LNCAP (cell line): ENCODE data around the gene ELFN1.
A peak's percentile ranks its signal among the peaks of the same experiment; 100 is the strongest.

Experiments used
- TF ChIP-seq, protein P1 (sequence below): fragments of 450-650 bp; IDR thresholded peaks from 2 replicates; pipeline ENCODE4 v1.5.1; 2017; ENCODE audit warnings: mild to moderate bottlenecking

The ELFN1 gene

DNA sequence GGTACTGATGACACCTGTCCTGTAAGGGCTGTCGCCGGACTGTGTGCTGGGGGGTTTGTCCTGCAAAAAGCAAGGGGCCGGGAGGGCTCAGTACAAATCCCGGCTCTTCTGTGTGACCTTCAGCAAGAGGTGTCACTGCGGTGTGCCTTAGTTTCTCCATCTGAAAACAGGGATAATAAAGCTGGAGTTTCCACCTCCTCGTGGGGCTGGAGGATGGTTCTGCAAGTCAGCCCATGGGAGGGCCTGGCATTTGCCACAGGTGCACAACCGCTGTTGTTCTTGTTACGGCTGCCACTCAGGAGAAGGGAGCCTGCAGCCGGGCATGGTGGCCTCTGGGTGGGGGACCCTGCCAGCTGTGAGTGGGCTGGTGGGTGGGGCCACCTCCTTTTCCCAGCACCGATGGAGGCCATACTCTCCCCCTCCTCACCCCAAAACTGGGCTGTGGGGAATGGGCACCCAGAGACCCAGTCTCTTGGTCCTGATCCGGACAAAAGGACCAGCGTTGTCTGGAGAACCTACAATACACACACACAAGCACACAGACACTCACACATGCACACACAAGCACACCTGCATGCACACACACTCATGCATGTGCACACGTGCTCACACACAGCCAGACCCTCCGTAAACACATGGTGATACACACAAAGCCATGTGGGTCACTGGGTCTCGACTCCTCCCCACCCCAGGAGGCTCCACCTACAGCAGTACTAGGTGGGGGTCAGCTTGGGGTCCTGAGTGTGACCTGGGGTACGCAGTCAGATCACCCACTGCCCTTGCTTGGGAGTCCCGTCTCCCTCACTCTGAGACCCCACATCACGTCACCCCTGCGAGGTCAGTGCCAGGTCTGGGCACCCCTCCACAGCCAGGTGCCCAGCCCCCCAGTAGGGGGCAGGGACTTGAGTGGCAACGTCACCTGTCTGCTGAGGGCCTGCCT, 34.1 kb downstream of the ELFN1 start:
- TF ChIP-seq, protein P1, sequence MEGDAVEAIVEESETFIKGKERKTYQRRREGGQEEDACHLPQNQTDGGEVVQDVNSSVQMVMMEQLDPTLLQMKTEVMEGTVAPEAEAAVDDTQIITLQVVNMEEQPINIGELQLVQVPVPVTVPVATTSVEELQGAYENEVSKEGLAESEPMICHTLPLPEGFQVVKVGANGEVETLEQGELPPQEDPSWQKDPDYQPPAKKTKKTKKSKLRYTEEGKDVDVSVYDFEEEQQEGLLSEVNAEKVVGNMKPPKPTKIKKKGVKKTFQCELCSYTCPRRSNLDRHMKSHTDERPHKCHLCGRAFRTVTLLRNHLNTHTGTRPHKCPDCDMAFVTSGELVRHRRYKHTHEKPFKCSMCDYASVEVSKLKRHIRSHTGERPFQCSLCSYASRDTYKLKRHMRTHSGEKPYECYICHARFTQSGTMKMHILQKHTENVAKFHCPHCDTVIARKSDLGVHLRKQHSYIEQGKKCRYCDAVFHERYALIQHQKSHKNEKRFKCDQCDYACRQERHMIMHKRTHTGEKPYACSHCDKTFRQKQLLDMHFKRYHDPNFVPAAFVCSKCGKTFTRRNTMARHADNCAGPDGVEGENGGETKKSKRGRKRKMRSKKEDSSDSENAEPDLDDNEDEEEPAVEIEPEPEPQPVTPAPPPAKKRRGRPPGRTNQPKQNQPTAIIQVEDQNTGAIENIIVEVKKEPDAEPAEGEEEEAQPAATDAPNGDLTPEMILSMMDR = no peak

DNA sequence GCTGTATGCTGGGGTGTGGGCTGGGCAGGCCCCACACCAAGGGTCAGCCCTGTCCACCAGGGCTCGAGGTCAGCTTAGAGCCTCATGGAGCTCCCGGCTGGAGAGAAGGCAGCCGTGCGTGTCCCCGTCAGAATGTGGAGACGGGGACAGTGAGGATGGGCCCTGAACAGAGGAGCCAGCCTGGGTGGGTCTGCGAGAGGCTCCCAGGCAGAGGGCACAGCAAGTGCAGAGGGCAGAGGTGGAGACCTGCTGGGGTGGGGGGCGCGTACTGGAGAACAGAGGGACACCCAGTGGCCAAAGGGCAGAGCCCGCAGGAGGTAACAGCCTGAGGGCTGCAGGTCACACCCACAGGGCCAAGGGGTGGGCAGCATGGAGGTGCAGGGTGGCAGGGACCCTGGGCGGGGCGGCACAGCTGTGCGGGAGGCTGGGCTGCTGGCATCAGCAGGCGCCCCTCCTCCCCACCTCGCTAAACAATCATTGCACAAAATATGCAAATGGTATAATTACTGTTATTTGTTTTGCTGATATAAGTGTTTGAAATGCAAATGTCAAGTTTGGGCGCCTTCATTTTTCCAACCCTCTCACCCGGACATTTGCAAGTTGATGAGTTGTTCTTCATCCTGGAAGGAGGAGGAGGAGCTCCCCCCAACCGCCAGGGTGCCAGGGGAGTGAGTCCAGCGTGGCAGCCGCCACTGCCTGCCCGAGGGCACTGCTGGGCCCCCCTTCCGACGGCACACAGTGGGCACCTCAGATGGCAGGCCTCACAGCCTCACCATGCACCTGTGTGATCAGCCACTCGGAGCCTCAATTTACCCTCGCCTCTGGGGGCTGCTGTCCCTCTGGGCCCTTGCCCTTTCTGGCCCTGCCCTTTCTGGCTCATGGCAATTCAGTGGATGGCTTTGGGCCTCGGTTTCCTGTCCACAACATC, 35.0 kb downstream of the ELFN1 start:
- TF ChIP-seq, protein P1 = no peak

DNA sequence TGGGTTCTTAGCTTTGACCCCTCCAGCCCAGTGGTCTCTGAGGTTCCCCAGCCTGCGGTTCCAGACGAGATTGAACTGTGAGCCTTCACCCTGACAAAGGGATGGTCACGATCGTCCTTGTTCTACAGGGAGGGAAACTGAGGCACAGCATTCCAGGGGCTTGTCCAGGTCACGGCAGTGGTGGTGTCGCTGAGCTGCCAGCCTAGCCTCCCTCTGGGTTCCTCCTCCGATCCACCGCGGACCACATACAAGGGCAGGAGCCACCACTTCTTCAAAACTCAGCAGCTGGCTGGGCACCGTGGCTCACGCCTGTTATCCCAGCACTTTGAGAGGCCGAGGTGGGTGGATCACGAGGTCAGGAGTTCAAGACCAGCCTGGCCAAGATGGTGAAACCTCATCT, 35.8 kb downstream of the ELFN1 start:
- TF ChIP-seq, protein P1 = no peak

DNA sequence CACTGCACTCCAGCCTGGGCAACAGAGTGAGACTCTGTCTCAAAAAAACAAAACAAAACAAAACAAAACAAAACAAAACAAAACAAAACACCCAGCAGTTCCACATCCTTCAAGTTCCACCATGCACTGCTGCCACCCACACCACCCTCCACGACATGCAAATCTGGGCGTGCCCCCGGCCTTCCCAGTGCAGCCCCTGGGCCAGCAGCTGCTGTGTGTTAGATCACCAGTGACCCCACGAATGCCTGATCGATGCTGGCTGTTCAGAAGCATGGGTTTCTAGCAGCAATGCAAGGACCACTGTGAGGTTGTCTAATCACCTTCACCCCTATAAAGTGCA, 36.3 kb downstream of the ELFN1 start:
- TF ChIP-seq, protein P1 = no peak

DNA sequence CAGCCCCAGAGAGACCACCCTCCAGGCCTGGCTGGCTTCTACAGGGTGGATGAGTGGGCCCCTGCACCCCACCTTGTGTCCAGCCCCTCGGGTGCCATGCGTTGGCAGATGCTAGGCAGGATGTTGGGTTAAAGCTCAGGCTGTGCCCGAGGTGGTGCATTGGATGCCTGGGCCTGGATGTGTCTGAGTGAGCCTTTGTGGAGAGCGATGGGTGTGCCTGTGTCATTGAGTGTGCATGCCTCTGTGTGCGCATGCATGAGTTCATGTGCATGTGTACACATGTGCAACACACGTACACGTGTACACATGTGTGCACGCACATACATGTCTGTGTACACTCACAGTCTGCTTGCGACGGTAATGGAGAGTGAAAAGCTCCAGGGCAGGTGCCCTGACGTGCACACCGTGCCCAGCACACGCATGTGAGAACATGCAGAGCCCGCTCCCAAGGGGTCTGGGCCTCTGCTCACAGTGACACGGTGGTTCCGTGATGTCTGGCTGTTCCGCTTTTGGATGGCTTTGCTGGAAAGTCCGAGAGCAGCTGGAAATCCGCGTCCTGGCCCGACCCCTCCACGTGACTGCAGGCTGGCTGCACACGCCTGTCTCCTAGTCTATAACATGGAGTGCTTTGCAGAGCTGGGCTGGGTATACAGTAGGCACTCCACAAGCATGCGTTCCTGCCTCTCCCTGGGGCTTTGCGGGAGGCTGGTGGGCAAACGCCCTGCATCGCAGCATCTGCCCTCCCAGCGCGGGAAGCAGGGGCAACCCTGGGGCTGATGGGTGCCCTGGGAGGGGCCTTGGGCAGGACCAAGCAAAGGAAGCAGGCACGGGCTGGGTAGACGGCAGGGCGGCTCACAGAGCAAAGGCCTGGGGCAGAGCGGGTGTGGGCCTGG, 36.9 kb downstream of the ELFN1 start:
- TF ChIP-seq, protein P1 = no peak

DNA sequence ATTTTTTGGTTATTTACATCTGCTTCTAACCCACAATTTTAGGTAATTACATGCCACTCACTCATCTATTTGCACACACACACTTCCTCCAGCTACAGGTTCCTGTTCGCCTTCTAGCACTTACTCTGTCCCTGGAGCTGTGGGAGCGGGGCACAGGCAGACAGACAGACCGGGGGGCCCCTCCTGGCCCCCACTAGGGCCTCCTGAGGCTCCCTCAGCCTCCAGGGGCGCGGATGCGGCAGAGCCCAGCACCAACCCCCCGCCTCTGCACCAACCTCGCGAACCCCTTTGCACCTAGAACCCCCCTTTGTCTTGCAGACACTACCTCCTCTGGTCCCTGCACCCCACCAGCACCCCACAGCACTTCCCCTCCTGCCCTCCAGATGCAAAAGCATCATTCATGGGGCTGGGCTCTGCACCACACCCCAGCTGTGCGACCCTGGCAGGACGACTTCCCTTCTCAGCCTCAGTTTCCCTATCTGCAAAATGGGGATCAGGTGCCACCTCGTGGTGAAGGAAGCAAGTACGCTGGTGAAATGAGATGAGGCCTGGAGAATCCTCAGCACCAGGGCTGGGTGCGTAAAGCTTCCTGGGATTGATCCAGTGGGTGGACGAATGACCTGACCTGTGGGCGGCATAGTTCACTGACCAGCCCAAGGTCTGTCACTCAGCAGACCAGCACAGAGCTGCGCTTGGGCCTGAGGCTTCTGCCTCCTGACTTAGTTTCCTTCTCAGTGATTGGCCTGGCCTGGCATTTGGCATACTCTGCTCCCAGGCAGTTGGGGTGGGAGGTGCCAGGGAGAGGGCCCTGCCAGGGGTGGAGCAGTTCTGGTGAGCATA, 37.9 kb downstream of the ELFN1 start:
- TF ChIP-seq, protein P1 = peak; percentile 34; the same call in 1 of the 2 replicates
